Urothelium cell line (cell line): Measurements from ENCODE around the gene CHST3.
"Not testable (repeated sequence)": the region's sequence is repeated elsewhere in the genome, so short reads cannot be mapped to it uniquely, and the experiment has no call there.

Experiments
- DNase-seq: peaks from one replicate; pipeline ENCODE4 v3.0.0; 2011; ENCODE audit warnings: low spot score, mixed read lengths
- FAIRE-seq: peaks from 2 replicates; lab custom pipeline; 2011; peaks lifted over from hg19 to GRCh38; lab: Jason Lieb, UNC

CHST3 gene

GRCh38 chr10:71964098-71964742 lies at the start of gene CHST3:
Gene CHST3 (plus strand): TSS chr10:71964395. CDS start chr10:72005843, 41,448 bp downstream.
- peak; percentile 82 for DNase-seq
- FAIRE-seq, result peak; percentile 37

GRCh38 chr10:71916827-71917226 lies 47.4 kb upstream of the CHST3 start:
- DNase-seq (no peak), FAIRE-seq (no peak)

- no peak for FAIRE-seq
- no peak for DNase-seq
These were observed 45.2 kb upstream of the CHST3 start for GRCh38 chr10:71918992-71919391.

- DNase-seq, FAIRE-seq: not testable (repeated sequence)
These were observed 44.1 kb upstream of the CHST3 start for GRCh38 chr10:71919956-71920539.

GRCh38 chr10:71920540-71921323 lies 43.5 kb upstream of the CHST3 start:
- no peak for FAIRE-seq
- DNase-seq, result no peak

- FAIRE-seq (no peak), DNase-seq (no peak)
These were observed 42.7 kb upstream of the CHST3 start for GRCh38 chr10:71921324-71922027.

GRCh38 chr10:71923138-71923692 lies 41.0 kb upstream of the CHST3 start:
- FAIRE-seq, result no peak
- no peak for DNase-seq

GRCh38 chr10:71924771-71925170 lies 39.4 kb upstream of the CHST3 start:
- no peak for DNase-seq
- FAIRE-seq, result no peak

GRCh38 chr10:71927159-71927558 lies 37.0 kb upstream of the CHST3 start:
- DNase-seq (no peak), FAIRE-seq (no peak)

- DNase-seq (no peak), FAIRE-seq (no peak)
These were observed 36.2 kb upstream of the CHST3 start for GRCh38 chr10:71927776-71928592.

GRCh38 chr10:71931295-71931694 lies 32.9 kb upstream of the CHST3 start:
- FAIRE-seq (no peak), DNase-seq (no peak)

GRCh38 chr10:71933651-71934050 lies 30.5 kb upstream of the CHST3 start:
- no peak for DNase-seq
- no peak for FAIRE-seq

GRCh38 chr10:71938211-71938610 lies 26.0 kb upstream of the CHST3 start:
- FAIRE-seq (no peak), DNase-seq (no peak)

- FAIRE-seq, result no peak
These were observed 24.9 kb upstream of the CHST3 start for GRCh38 chr10:71939304-71939703.

GRCh38 chr10:71939861-71940474 lies 24.2 kb upstream of the CHST3 start:
- FAIRE-seq, result no peak
- DNase-seq, result no peak

More at GRCh38 chr10:71939304-71939703, 24.9 kb upstream of the CHST3 start:
- DNase-seq, result no peak

- no peak for FAIRE-seq
- no peak for DNase-seq
These were observed 23.4 kb upstream of the CHST3 start for GRCh38 chr10:71940752-71941151.

- DNase-seq (no peak), FAIRE-seq (no peak)
These were observed 22.9 kb upstream of the CHST3 start for GRCh38 chr10:71941318-71941717.

- no peak for FAIRE-seq
These were observed 18.2 kb upstream of the CHST3 start for GRCh38 chr10:71945819-71946474.

GRCh38 chr10:71946700-71947099 lies 17.5 kb upstream of the CHST3 start:
- FAIRE-seq (no peak), DNase-seq (no peak)

More at GRCh38 chr10:71945819-71946474, 18.2 kb upstream of the CHST3 start:
- no peak for DNase-seq
